H1 (cell line): Measurements from ENCODE around the gene BCAP31. TPM values are rescaled to one million over a fixed set of nuclear protein-coding genes. Genes with fewer than 3 reads are reported as not detected.

Source experiments
- CTCF ChIA-PET: fragments of 300-600 bp; sonication (Branson Sonifier 250); formaldehyde crosslinking; loops from one replicate; lab custom pipeline; 2021; ENCODE audit not compliant: partially characterized antibody; lab: Charles Lee
- POLR2A ChIA-PET: fragments of 300-600 bp; sonication (Branson Sonifier 250); formaldehyde crosslinking; loops from one replicate; lab custom pipeline; 2021; ENCODE audit warnings: inconsistent platforms; ENCODE audit not compliant: partially characterized antibody; lab: Charles Lee
- DNase-seq, 2 experiments: peaks; one replicate each; pipeline versions ENCODE4 v3.0.0 to v3.0.0-alpha.2; 2010 to 2022; ENCODE audit warnings: low spot score in 2 of 2, low read depth in 1 of 2, mixed read lengths in 1 of 2
- FAIRE-seq: peaks from 2 replicates; lab custom pipeline; 2011; peaks lifted over from hg19 to GRCh38; lab: Jason Lieb, UNC
- H2AFZ ChIP-seq: 2 replicates; pipeline ENCODE4 v1.8.1; 2012; ENCODE audit warnings: low read length, inconsistent platforms
- H2AK5ac ChIP-seq: 2 replicates; pipeline ENCODE4 v1.6.1; 2013; ENCODE audit warnings: low read depth, low read length
- H2BK120ac ChIP-seq: replicated peaks from 2 replicates; pipeline ENCODE3; 2013; ENCODE audit warnings: low read depth, low read length, inconsistent platforms
- H2BK12ac ChIP-seq: 2 replicates; pipeline ENCODE4 v1.6.1; 2013; ENCODE audit warnings: low read depth, low read length
- H2BK15ac ChIP-seq: 2 replicates; pipeline ENCODE4 v1.6.1; 2013; ENCODE audit warnings: low read length
- H2BK20ac ChIP-seq: 2 replicates; pipeline ENCODE4 v1.6.1; 2013; ENCODE audit warnings: low read length
- H2BK5ac ChIP-seq: 2 replicates; pipeline ENCODE4 v1.6.1; 2013; ENCODE audit warnings: low read depth, low read length
- H3K14ac ChIP-seq: 2 replicates; pipeline ENCODE4 v1.6.1; 2013; ENCODE audit warnings: inconsistent platforms; ENCODE audit not compliant: insufficient read length
- H3K18ac ChIP-seq: 2 replicates; pipeline ENCODE4 v1.6.1; 2013; ENCODE audit warnings: low read length; ENCODE audit errors: extremely low read depth
- H3K23ac ChIP-seq: 2 replicates; pipeline ENCODE4 v1.6.1; 2013; ENCODE audit warnings: inconsistent platforms; ENCODE audit not compliant: insufficient read length
- H3K23me2 ChIP-seq: 2 replicates; pipeline ENCODE4 v1.6.1; 2013; ENCODE audit warnings: low read depth, low read length
- H3K27ac ChIP-seq: 2 replicates; pipeline ENCODE4 v1.6.1; 2011; ENCODE audit warnings: low read depth, low read length, inconsistent platforms
- H3K27me3 ChIP-seq, 4 experiments: replicated peaks in 1 of 4; 1 replicate in 1 of 4; 2 replicates in 3 of 4; pipeline versions ENCODE4 v1.6.1 to v1.8.1; 2011 to 2013; ENCODE audit warnings: low read length in 3 of 4, mild to moderate bottlenecking in 3 of 4, inconsistent platforms in 2 of 4, mixed read lengths in 2 of 4, moderate library complexity in 1 of 4; ENCODE audit not compliant: control insufficient read depth in 3 of 4, insufficient read depth in 3 of 4; ENCODE audit errors: extremely low read depth in 1 of 4
- H3K36me3 ChIP-seq, 4 experiments: 2 replicates each; pipeline versions ENCODE4 v1.6.1 to v1.8.1; 2011 to 2013; ENCODE audit warnings: mild to moderate bottlenecking in 4 of 4, low read length in 3 of 4, moderate library complexity in 2 of 4, control low read depth in 1 of 4, inconsistent platforms in 1 of 4; ENCODE audit not compliant: insufficient read depth in 4 of 4, control insufficient read depth in 2 of 4
- H3K4ac ChIP-seq: replicated peaks from 2 replicates; pipeline ENCODE3; 2013; ENCODE audit warnings: low read length, low read depth, mixed read lengths, inconsistent platforms; ENCODE audit not compliant: insufficient read length
- H3K4me1 ChIP-seq, 4 experiments: replicated peaks in 1 of 4; 1 replicate in 1 of 4; 2 replicates in 3 of 4; pipeline versions ENCODE4 v1.6.1 to v1.8.1; 2011 to 2013; ENCODE audit warnings: low read length in 3 of 4, inconsistent platforms in 2 of 4, mixed read lengths in 1 of 4; ENCODE audit not compliant: insufficient read depth in 4 of 4, control insufficient read depth in 3 of 4
- H3K4me2 ChIP-seq, 2 experiments: 2 replicates each; pipeline versions ENCODE4 v1.6.1 to v1.8.1; 2011 to 2013; ENCODE audit warnings: low read depth in 2 of 2, low read length in 2 of 2, control low read depth in 1 of 2, inconsistent platforms in 1 of 2, mild to moderate bottlenecking in 1 of 2; ENCODE audit not compliant: insufficient read depth in 1 of 2
- H3K4me3 ChIP-seq, 4 experiments: fragments of 200-600, 300-600 bp in 1 of 4; sonication (generic), shearing (Covaris generic), sonication (Bioruptor Twin) in 1 of 4; 2 replicates each; pipeline versions ENCODE4 v1.5.1 to v1.8.1; 2011 to 2016; ENCODE audit warnings: low read length in 4 of 4, low read depth in 3 of 4, control low read depth in 2 of 4, inconsistent platforms in 2 of 4, mild to moderate bottlenecking in 2 of 4, mixed read lengths in 1 of 4, moderate library complexity in 1 of 4; ENCODE audit not compliant: insufficient read depth in 2 of 4; ENCODE audit errors: extremely low read depth in 1 of 4
- H3K56ac ChIP-seq: replicated peaks from 2 replicates; pipeline ENCODE3; 2013; ENCODE audit warnings: low read depth, mild to moderate bottlenecking, mixed read lengths, low read length, inconsistent platforms; ENCODE audit not compliant: insufficient read length
- H3K79me1 ChIP-seq: 2 replicates; pipeline ENCODE4 v1.6.1; 2013; ENCODE audit warnings: low read depth, low read length, control low read depth
- H3K79me2 ChIP-seq, 2 experiments: 2 replicates each; pipeline versions ENCODE4 v1.6.1 to v1.8.1; 2012 to 2013; ENCODE audit warnings: low read length in 2 of 2, mild to moderate bottlenecking in 2 of 2, inconsistent platforms in 1 of 2; ENCODE audit not compliant: insufficient read depth in 2 of 2, control insufficient read depth in 1 of 2
- H3K9ac ChIP-seq, 4 experiments: replicated peaks in 1 of 4; 1 replicate in 1 of 4; 2 replicates in 3 of 4; pipeline versions ENCODE4 v1.6.1 to v1.8.1; 2011 to 2013; ENCODE audit warnings: low read depth in 3 of 4, low read length in 3 of 4, control low read depth in 2 of 4, mild to moderate bottlenecking in 2 of 4, moderate library complexity in 2 of 4, inconsistent platforms in 1 of 4; ENCODE audit errors: extremely low read depth in 1 of 4
- H3K9me3 ChIP-seq, 2 experiments: 2 replicates each; pipeline versions ENCODE4 v1.6.1 to v1.8.1; 2012 to 2013; ENCODE audit warnings: mild to moderate bottlenecking in 2 of 2, moderate library complexity in 2 of 2, control low read depth in 1 of 2, inconsistent platforms in 1 of 2, low read depth in 1 of 2, low read length in 1 of 2, mixed read lengths in 1 of 2; ENCODE audit not compliant: insufficient read depth in 2 of 2
- H4K20me1 ChIP-seq, 2 experiments: replicated peaks in 1 of 2; 2 replicates each; pipeline versions ENCODE3 to v1.8.1; 2011 to 2013; ENCODE audit warnings: inconsistent platforms in 2 of 2, low read length in 2 of 2, mild to moderate bottlenecking in 1 of 2; ENCODE audit not compliant: insufficient read depth in 2 of 2, control insufficient read depth in 1 of 2
- H4K5ac ChIP-seq: 2 replicates; pipeline ENCODE4 v1.6.1; 2013; ENCODE audit warnings: low read length, low read depth, mixed read lengths, inconsistent platforms; ENCODE audit not compliant: insufficient read length
- H4K8ac ChIP-seq: 2 replicates; pipeline ENCODE4 v1.8.0; 2013; ENCODE audit warnings: mild to moderate bottlenecking, moderate library complexity, low read length, inconsistent platforms; ENCODE audit not compliant: insufficient read depth; ENCODE audit errors: extremely low read depth
- H4K91ac ChIP-seq: replicated peaks from 2 replicates; pipeline ENCODE3; 2013; ENCODE audit warnings: low read length, mixed read lengths, inconsistent platforms; ENCODE audit not compliant: insufficient read length
- ASH2L ChIP-seq: fragments of 200-600, 300-600 bp; sonication (generic); IDR thresholded peaks from one replicate; pipeline ENCODE4 v1.7.1; 2017; ENCODE audit warnings: low read length
- BACH1 ChIP-seq: IDR thresholded peaks from 2 replicates; pipeline ENCODE4 v1.6.1; 2012; ENCODE audit warnings: low read length, improper control_type of control experiment
- CHD1 ChIP-seq: IDR thresholded peaks from 2 replicates; pipeline ENCODE4 v1.6.1; 2012; ENCODE audit warnings: low read depth, low read length, improper control_type of control experiment
- EP300 ChIP-seq, 2 experiments: IDR thresholded peaks; 1 replicate in 1 of 2; 2 replicates in 1 of 2; pipeline ENCODE4 v1.6.1; 2011 to 2012; ENCODE audit warnings: low read depth in 2 of 2, low read length in 2 of 2, mild to moderate bottlenecking in 2 of 2, borderline replicate concordance in 1 of 2, inconsistent platforms in 1 of 2, moderate library complexity in 1 of 2
- FOSL1 ChIP-seq: IDR thresholded peaks from 2 replicates; pipeline ENCODE4 v1.6.1; 2011; ENCODE audit warnings: mild to moderate bottlenecking, low read depth, low read length, moderate library complexity; ENCODE audit not compliant: insufficient read depth
- HDAC6 ChIP-seq: IDR thresholded peaks from one replicate; pipeline ENCODE4 v1.7.1; 2012; ENCODE audit warnings: low read depth, mild to moderate bottlenecking, inconsistent platforms, low read length, moderate library complexity
- POLR2A ChIP-seq, 2 experiments: IDR thresholded peaks; 1 replicate in 1 of 2; 2 replicates in 1 of 2; pipeline ENCODE4 v1.6.1; 2011; ENCODE audit warnings: low read depth in 2 of 2, low read length in 2 of 2, mild to moderate bottlenecking in 2 of 2; ENCODE audit errors: control extremely low read depth in 1 of 2
- POLR2AphosphoS5 ChIP-seq: IDR thresholded peaks from 2 replicates; pipeline ENCODE4 v1.6.1; 2011; ENCODE audit warnings: low read depth, low read length
- RXRA ChIP-seq: IDR thresholded peaks from 2 replicates; pipeline ENCODE4 v1.6.1; 2011; ENCODE audit warnings: low read depth, mild to moderate bottlenecking, low read length, moderate library complexity; ENCODE audit not compliant: insufficient read depth
- SIN3A ChIP-seq, 2 experiments: IDR thresholded peaks in 1 of 2; conservative IDR thresholded peaks in 1 of 2; 2 replicates each; pipeline ENCODE4 v1.6.1; 2011 to 2012; ENCODE audit warnings: low read length in 2 of 2, improper control_type of control experiment in 1 of 2, low read depth in 1 of 2, mild to moderate bottlenecking in 1 of 2
- SIX5 ChIP-seq: IDR thresholded peaks from 2 replicates; pipeline ENCODE4 v1.6.1; 2011; ENCODE audit warnings: mild to moderate bottlenecking, low read depth, low read length
- SRF ChIP-seq: IDR thresholded peaks from 2 replicates; pipeline ENCODE4 v1.6.1; 2011; ENCODE audit warnings: mild to moderate bottlenecking, low read depth, low read length, moderate library complexity
- SUZ12 ChIP-seq: fragments of 200-600 bp; sonication (generic); IDR thresholded peaks from 2 replicates; pipeline ENCODE4 v1.6.1; 2012; ENCODE audit warnings: mild to moderate bottlenecking, inconsistent platforms, low read length, moderate library complexity, mixed read lengths
- TAF7 ChIP-seq: optimal IDR thresholded peaks from 2 replicates; pipeline ENCODE3; 2011; ENCODE audit warnings: low read depth, mild to moderate bottlenecking, inconsistent platforms, low read length, moderate library complexity, borderline replicate concordance
- TBP ChIP-seq: IDR thresholded peaks from 2 replicates; pipeline ENCODE4 v1.6.1; 2011; ENCODE audit warnings: low read depth, low read length, improper control_type of control experiment
- WGBS, 2 experiments: shearing (Covaris generic) in 1 of 2; methylation state at CpG; one replicate each; pipeline versions ENCODE4 v1.1.6 to v1.1.7; 2013 to 2015; ENCODE audit warnings: low lambda C conversion rate in 2 of 2, mixed read lengths in 2 of 2, inconsistent platforms in 1 of 2, low coverage in 1 of 2, missing lambda C conversion rate in 1 of 2; ENCODE audit not compliant: insufficient replicate concordance in 2 of 2, insufficient coverage in 1 of 2, insufficient read length in 1 of 2; ENCODE audit errors: extremely low coverage in 1 of 2, missing lambda C conversion rate in 1 of 2; 5-methylcytosine and 5-hydroxymethylcytosine counted together
- polyA plus RNA-seq, 7 experiments: library from polyadenylated mRNA; depleted of rRNA in 3 of 7; stranded (reverse) in 5 of 7; unstranded in 2 of 7; fragments of >200 nt in 5 of 7; fragments of 200-250 nt in 2 of 7; gene quantifications; 1 replicate in 5 of 7; 2 replicates in 1 of 7; 4 replicates in 1 of 7; pipeline versions ENCODE4 v1.2.1 to v1.2.3, GENCODE V29; 2011 to 2013; ENCODE audit warnings: missing spikeins in 2 of 7, mixed read lengths in 2 of 7
- total RNA-seq: library from RNA; stranded (reverse); fragmentation: NEBNext Ultra II Directional; extraction: Animal tissue kit (Norgen Biotek cat#: 25700); gene quantifications from 2 replicates; pipeline ENCODE4 v1.2.1, GENCODE V29; 2021

BCAP31 gene
- total and polyA plus RNA-seq, 2 of the 8 experiments (the other 6 are each of a cell fraction or from before 2014, with no cell fraction given) = 136 to 159 TPM

DNA sequence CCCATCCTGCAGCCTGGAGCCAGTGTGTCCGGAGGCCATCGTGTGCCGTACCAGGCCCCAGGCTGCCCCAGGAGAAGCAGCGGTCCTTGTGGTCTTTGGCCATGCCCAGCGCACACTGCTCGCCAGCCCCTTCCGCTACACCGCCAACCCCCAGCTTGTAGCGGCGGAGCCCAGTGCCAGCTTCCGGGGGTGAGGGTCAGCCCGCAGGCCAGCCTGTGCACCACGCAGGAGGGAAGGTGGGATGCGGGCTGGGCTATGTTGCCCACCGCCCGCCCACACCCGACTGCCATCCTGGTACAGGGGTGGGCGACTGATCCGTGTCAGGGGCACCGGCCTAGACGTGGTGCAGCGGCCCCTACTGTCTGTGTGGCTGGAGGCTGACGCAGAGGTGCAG lies 49.0 kb upstream of the BCAP31 start:
- Histone ChIP-seq H3K4me3 (no peak overlapping the region), H4K91ac (no peak overlapping the region)
- TF ChIP-seq POLR2AphosphoS5 = no peak
- no peak for TF ChIP-seq HDAC6
- no peak for TF ChIP-seq SIX5
- TF ChIP-seq FOSL1 = no peak
- no peak for TF ChIP-seq EP300 (IDR thresholded peaks at IDR 0.05; ENCODE audit: borderline replicate concordance in 1 of 2, low read depth in 2 of 2, low read length in 2 of 2)
- TF ChIP-seq SIN3A (conservative IDR thresholded peaks at IDR 0.05 in 1 of 2, IDR thresholded peaks at IDR 0.05 in 1 of 2; ENCODE audit: low read depth in 1 of 2, low read length in 2 of 2) = no peak
- TF ChIP-seq SUZ12 = no peak
- TF ChIP-seq BACH1 = no peak
- TF ChIP-seq TAF7 = no peak
- no peak for TF ChIP-seq SRF
- TF ChIP-seq POLR2A (IDR thresholded peaks at IDR 0.05; ENCODE audit: control extremely low read depth in 1 of 2, low read depth in 2 of 2, low read length in 2 of 2) = no peak
- no peak for TF ChIP-seq CHD1
- no peak for TF ChIP-seq RXRA
- TF ChIP-seq TBP = no peak
- TF ChIP-seq ASH2L = no peak
- TF ChIP-seq, all 59 proteins: peak for 0
- no peak overlapping the region for H3K9ac ChIP-seq
- no peak overlapping the region for H2BK12ac ChIP-seq
- no peaks in the 10 kb centered on the region for H3K79me2 ChIP-seq
- H4K20me1 ChIP-seq = no peaks in the 10 kb centered on the region
- no peaks in the 10 kb centered on the region for H3K79me1 ChIP-seq
- ChIA-PET POLR2A (no interaction called here), CTCF (interaction anchor here (0.8 to 1.6 kb wide), 4 partner anchors 9 to 80 kb away, joined by 3 to 4 read pairs (median 4); no protein-coding TSS in a partner anchor)
- H4K5ac ChIP-seq = no peak overlapping the region
- no peak overlapping the region for H3K4ac ChIP-seq
- no peak overlapping the region for H3K18ac ChIP-seq
- H3K36me3 ChIP-seq = no peaks in the 10 kb centered on the region
- no peaks in the 10 kb centered on the region for H3K23me2 ChIP-seq
- no peaks in the 10 kb centered on the region for H3K27me3 ChIP-seq
- no peaks in the 10 kb centered on the region for H3K9me3 ChIP-seq
- H2AFZ ChIP-seq = no peak overlapping the region
- no peak for FAIRE-seq
- H3K14ac ChIP-seq = no peak overlapping the region
- H3K56ac ChIP-seq = no peak overlapping the region
- no peak overlapping the region for H4K8ac ChIP-seq
- no peak overlapping the region for H2AK5ac ChIP-seq
- no peak overlapping the region for H2BK20ac ChIP-seq
- H2BK120ac ChIP-seq = no peak overlapping the region
- H2BK15ac ChIP-seq = no peak overlapping the region
- H3K4me1 ChIP-seq = no peaks in the 10 kb centered on the region
- WGBS, 2 experiments = 94% methylated on average over 7 of the region's 23 CpGs; no CpG with 5 or more reads in 1 of the 2 experiments
- H3K27ac ChIP-seq = no peak overlapping the region
- DNase-seq = no peak
- H3K23ac ChIP-seq = no peak overlapping the region
- no peak overlapping the region for H3K4me2 ChIP-seq
- H2BK5ac ChIP-seq = no peak overlapping the region
